Measurements from ENCODE around the gene WDFY2. TPM values are rescaled to one million over a fixed set of nuclear protein-coding genes. Genes with fewer than 3 reads are reported as not detected.

WDFY2 gene
- total and polyA plus RNA-seq, 8 donors = 11.4 to 25.2 (median 17.2) TPM

GRCh38 chr13:51556740-51557139 is 27.5 kb upstream of the WDFY2 start:
- WGBS, 2 donors = 66 to 75% methylated on average over 7 of the region's 7 CpGs
- Histone ChIP-seq H3K4me3 (no peak overlapping the region), H3K27me3 (no peaks in the 10 kb centered on the region), H3K27ac (no peak overlapping the region), H3K4me1 (peaks cover 0 to 14% (median 0%) of the 10 kb centered on the region in 3 donors), H3K36me3 (no peaks in the 10 kb centered on the region), H3K9me3 (no peaks in the 10 kb centered on the region)
- ATAC-seq = no peak
- DNase-seq = no peak
- no peak for FAIRE-seq
- TF ChIP-seq, protein P1, sequence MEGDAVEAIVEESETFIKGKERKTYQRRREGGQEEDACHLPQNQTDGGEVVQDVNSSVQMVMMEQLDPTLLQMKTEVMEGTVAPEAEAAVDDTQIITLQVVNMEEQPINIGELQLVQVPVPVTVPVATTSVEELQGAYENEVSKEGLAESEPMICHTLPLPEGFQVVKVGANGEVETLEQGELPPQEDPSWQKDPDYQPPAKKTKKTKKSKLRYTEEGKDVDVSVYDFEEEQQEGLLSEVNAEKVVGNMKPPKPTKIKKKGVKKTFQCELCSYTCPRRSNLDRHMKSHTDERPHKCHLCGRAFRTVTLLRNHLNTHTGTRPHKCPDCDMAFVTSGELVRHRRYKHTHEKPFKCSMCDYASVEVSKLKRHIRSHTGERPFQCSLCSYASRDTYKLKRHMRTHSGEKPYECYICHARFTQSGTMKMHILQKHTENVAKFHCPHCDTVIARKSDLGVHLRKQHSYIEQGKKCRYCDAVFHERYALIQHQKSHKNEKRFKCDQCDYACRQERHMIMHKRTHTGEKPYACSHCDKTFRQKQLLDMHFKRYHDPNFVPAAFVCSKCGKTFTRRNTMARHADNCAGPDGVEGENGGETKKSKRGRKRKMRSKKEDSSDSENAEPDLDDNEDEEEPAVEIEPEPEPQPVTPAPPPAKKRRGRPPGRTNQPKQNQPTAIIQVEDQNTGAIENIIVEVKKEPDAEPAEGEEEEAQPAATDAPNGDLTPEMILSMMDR (IDR thresholded peaks at IDR 0.05) = no peak
- intact Hi-C loops (cut with DNase I) = no loop called here

GRCh38 chr13:51557438-51557837 is 26.8 kb upstream of the WDFY2 start:
- Histone ChIP-seq H3K36me3 (no peaks in the 10 kb centered on the region), H3K4me1 (peaks cover 0 to 7% (median 0%) of the 10 kb centered on the region in 3 donors), H3K9me3 (no peaks in the 10 kb centered on the region), H3K4me3 (no peak overlapping the region), H3K27ac (no peak overlapping the region), H3K27me3 (no peaks in the 10 kb centered on the region)
- 89 to 94% methylated on average over 3 of the region's 3 CpGs for WGBS, 2 donors
- no peak for ATAC-seq
- TF ChIP-seq, protein P1 (IDR thresholded peaks at IDR 0.05) = no peak
- DNase-seq = no peak
- intact Hi-C loops (cut with DNase I) = no loop called here
- FAIRE-seq = no peak

GRCh38 chr13:51557875-51558612 is 26.2 kb upstream of the WDFY2 start:
- Histone ChIP-seq H3K9me3 (no peaks in the 10 kb centered on the region), H3K36me3 (no peaks in the 10 kb centered on the region), H3K4me1 (peaks cover 0 to under 1% (median 0%) of the 10 kb centered on the region in 3 donors), H3K4me3 (no peak overlapping the region), H3K27ac (no peak overlapping the region), H3K27me3 (no peaks in the 10 kb centered on the region)
- no peak for FAIRE-seq
- DNase-seq = no peak
- intact Hi-C loops (cut with DNase I) = no loop called here
- peak in 2 of 4 donors; percentile 22 to 60 for ATAC-seq
- 68 to 76% methylated on average over 10 of the region's 10 CpGs for WGBS, 2 donors
- TF ChIP-seq, protein P1 (IDR thresholded peaks at IDR 0.05) = no peak

- H3K27ac ChIP-seq = no peak overlapping the region
- FAIRE-seq = no peak
- no peak overlapping the region for H3K4me3 ChIP-seq
- H3K9me3 ChIP-seq = no peaks in the 10 kb centered on the region
- no peaks in the 10 kb centered on the region for H3K27me3 ChIP-seq
- intact Hi-C loops (cut with DNase I) = loop anchor here in 2 of 3 donors (5.0 to 10.0 kb wide), 2 partner anchors 58 to 65 kb away; no protein-coding TSS in a partner anchor
- WGBS, 2 donors = 57 to 66% methylated on average over 1 of the region's 1 CpG
- no peak for DNase-seq
- no peaks in the 10 kb centered on the region for H3K36me3 ChIP-seq
- ATAC-seq = no peak
- no peaks in the 10 kb centered on the region for H3K4me1 ChIP-seq
- TF ChIP-seq, protein P1 (IDR thresholded peaks at IDR 0.05) = no peak
Observed at GRCh38 chr13:51559946-51560735, 24.1 kb upstream of the WDFY2 start.

Data from pancreas (tissue), 10 donors.